ENCODE data around the gene TGIF2.

Gene TGIF2

DNA sequence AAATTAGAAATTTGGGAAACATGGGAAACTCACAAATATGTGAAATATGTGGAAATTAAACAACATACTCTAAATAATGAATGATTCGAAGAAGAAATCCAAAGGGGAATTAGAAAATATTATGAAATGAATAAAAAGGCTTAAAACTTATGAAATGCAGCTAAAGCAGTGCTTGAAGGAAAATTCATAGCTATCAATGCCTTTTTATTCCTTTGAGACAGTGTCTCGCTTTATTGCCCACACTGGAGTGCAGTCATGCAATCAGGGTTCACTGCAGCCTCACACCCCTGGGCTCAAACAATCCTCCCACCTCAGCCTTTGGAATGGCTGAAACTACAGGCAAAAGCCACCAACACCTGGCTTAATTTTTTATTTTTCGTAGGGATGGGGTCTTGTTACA lies 7.9 kb upstream of the TGIF2 start:
- DNase-seq (ENCODE audit: low read depth, low spot score), result no peak
- no peak for TF ChIP-seq YY1 (IDR thresholded peaks at IDR 0.05; ENCODE audit: insufficient read depth, insufficient read length)
- no peak for TF ChIP-seq ZNF274 (IDR thresholded peaks at IDR 0.05; ENCODE audit: low read depth, low read length)
- TF ChIP-seq SUZ12 (IDR thresholded peaks at IDR 0.05; ENCODE audit: extremely low read depth, insufficient read depth, insufficient read length), result no peak
- no peaks in the 10 kb centered on the region for H3K36me3 ChIP-seq (ENCODE audit: insufficient read depth, insufficient read length, low read length)
- peaks cover 8% of the 10 kb centered on the region for H3K4me1 ChIP-seq (ENCODE audit: insufficient read depth, insufficient read length)
- H3K4me3 ChIP-seq (ENCODE audit: insufficient read length, low read depth), result no peak overlapping the region
- H3K27me3 ChIP-seq (ENCODE audit: insufficient read depth, insufficient read length), result no peaks in the 10 kb centered on the region
- H3K9ac ChIP-seq (ENCODE audit: insufficient read length, low read depth), result no peak overlapping the region
- H3K9me3 ChIP-seq (ENCODE audit: insufficient read depth, low read length), result peaks cover 12% of the 10 kb centered on the region; the same call in 1 of the 2 replicates

GRCh38 chr20:36569847-36570429 lies 3.5 kb upstream of the TGIF2 start:
- H3K4me1 ChIP-seq (ENCODE audit: insufficient read depth, insufficient read length), result peaks cover 9% of the 10 kb centered on the region
- H3K36me3 ChIP-seq (ENCODE audit: insufficient read depth, insufficient read length, low read length), result no peaks in the 10 kb centered on the region
- no peak overlapping the region for H3K9ac ChIP-seq (ENCODE audit: insufficient read length, low read depth)
- no peaks in the 10 kb centered on the region for H3K27me3 ChIP-seq (ENCODE audit: insufficient read depth, insufficient read length)
- H3K4me3 ChIP-seq (ENCODE audit: insufficient read length, low read depth), result no peak overlapping the region
- no peak for DNase-seq (ENCODE audit: low read depth, low spot score)
- H3K9me3 ChIP-seq (ENCODE audit: insufficient read depth, low read length), result peaks cover 9% of the 10 kb centered on the region; the same call in 1 of the 2 replicates
- TF ChIP-seq ZNF274 (IDR thresholded peaks at IDR 0.05; ENCODE audit: low read depth, low read length), result no peak
- no peak for TF ChIP-seq SUZ12 (IDR thresholded peaks at IDR 0.05; ENCODE audit: extremely low read depth, insufficient read depth, insufficient read length)
- no peak for TF ChIP-seq YY1 (IDR thresholded peaks at IDR 0.05; ENCODE audit: insufficient read depth, insufficient read length)

DNA sequence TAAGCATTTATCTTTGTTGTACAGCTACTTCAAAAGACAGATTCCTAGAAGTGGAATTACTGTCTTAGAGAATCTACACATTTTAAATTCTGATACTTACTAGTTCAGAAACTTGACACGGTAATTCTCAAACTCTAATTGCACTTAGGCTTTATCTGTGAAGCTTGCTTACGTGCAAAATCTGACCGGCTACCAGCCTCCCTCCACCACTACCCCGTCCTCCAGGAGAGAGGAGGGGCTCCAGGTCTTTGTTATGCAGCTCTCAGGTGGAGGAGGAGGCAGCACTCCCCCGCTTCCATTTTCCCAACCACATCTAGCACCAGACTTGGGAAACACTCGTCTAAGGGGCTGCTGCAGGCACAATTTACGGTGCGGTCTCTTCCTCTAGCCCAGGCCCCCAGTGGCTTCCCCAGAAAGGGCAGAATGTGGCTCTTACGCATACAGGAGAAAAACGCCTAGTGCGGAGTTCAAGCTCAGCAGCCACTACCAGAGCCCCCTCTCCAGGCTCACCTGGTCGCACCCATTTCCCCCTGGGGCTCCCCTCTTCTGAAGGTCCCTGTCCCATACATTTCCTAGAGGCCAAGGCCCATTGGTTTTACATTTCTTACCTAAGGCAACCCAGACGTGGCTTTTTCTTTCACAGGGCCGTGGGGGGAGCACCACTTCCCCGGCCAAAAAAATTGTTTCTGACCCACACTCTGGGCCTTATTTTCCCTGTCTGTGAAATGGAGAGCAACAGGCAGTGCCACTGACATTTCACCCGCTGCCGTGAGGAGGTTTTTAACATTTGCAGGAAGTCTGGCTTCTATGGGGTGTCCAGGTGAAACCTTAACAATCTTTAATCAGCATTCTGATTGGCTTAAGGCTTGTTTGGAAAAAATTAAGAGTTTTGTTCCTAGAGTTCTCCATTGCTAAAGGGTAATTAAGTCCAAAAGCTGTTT lies 1.6 kb upstream of the TGIF2 start:
- H3K4me3 ChIP-seq (ENCODE audit: insufficient read length, low read depth), result peak overlapping the region; percentile 96
- H3K36me3 ChIP-seq (ENCODE audit: insufficient read depth, insufficient read length, low read length), result peaks cover 4% of the 10 kb centered on the region
- H3K9me3 ChIP-seq (ENCODE audit: insufficient read depth, low read length), result no peaks in the 10 kb centered on the region
- H3K9ac ChIP-seq (ENCODE audit: insufficient read length, low read depth), result peak overlapping the region; percentile 99
- peaks cover 13% of the 10 kb centered on the region for H3K4me1 ChIP-seq (ENCODE audit: insufficient read depth, insufficient read length)
- H3K27me3 ChIP-seq (ENCODE audit: insufficient read depth, insufficient read length), result no peaks in the 10 kb centered on the region
- peak; percentile 87 for DNase-seq (ENCODE audit: low read depth, low spot score)
- TF ChIP-seq YY1 (IDR thresholded peaks at IDR 0.05; ENCODE audit: insufficient read depth, insufficient read length) (peak; percentile 30), SUZ12 (IDR thresholded peaks at IDR 0.05; ENCODE audit: extremely low read depth, insufficient read depth, insufficient read length) (no peak)

- DNase-seq (ENCODE audit: low read depth, low spot score), result no peak
- Histone ChIP-seq H3K9ac (ENCODE audit: insufficient read length, low read depth) (peak overlapping the region; percentile 99), H3K27me3 (ENCODE audit: insufficient read depth, insufficient read length) (no peaks in the 10 kb centered on the region)
Measured at GRCh38 chr20:36572701-36573102, 695 bp upstream of the TGIF2 start.

DNA sequence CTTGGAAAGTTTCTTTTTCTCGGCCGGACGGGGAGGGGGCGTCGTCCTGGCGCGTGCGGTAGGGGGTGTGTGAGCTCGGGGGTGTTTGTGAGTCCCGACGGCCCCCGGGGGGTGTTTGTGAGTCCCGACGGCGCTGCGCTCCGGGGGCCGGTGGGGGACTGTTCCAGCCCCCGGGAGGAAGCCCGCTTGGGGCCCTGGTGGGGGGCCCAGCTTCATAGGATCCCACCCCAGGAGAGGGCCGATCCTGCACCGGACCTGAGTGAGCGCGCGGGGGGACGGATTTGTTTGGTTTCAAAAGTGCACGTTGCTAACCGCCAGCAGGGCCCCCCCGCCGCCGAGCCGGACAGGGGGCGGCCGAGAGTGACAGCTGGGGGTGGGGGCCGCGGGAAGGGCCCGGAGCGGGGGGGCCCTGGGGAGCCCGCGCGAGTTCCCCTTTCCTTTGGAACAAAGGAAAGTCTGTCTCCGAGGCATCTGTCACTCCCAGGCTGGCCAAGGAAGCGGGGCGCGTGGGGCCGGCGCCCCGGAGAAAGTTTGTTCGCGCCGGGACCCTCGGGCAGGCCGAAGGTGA lies 485 bp downstream of the TGIF2 start:
- no peak for DNase-seq (ENCODE audit: low read depth, low spot score)
- H3K9ac ChIP-seq (ENCODE audit: insufficient read length, low read depth), result peak overlapping the region; percentile 82
- TF ChIP-seq YY1 (IDR thresholded peaks at IDR 0.05; ENCODE audit: insufficient read depth, insufficient read length) (no peak), SUZ12 (IDR thresholded peaks at IDR 0.05; ENCODE audit: extremely low read depth, insufficient read depth, insufficient read length) (no peak), ZNF274 (IDR thresholded peaks at IDR 0.05; ENCODE audit: low read depth, low read length) (no peak)

More at GRCh38 chr20:36572701-36573102, 695 bp upstream of the TGIF2 start:
- TF ChIP-seq ZNF274 (IDR thresholded peaks at IDR 0.05; ENCODE audit: low read depth, low read length) (no peak), YY1 (IDR thresholded peaks at IDR 0.05; ENCODE audit: insufficient read depth, insufficient read length) (no peak), SUZ12 (IDR thresholded peaks at IDR 0.05; ENCODE audit: extremely low read depth, insufficient read depth, insufficient read length) (no peak)
- Histone ChIP-seq H3K36me3 (ENCODE audit: insufficient read depth, insufficient read length, low read length) (peaks cover 5% of the 10 kb centered on the region), H3K4me1 (ENCODE audit: insufficient read depth, insufficient read length) (peaks cover 13% of the 10 kb centered on the region), H3K9me3 (ENCODE audit: insufficient read depth, low read length) (no peaks in the 10 kb centered on the region), H3K4me3 (ENCODE audit: insufficient read length, low read depth) (peak overlapping the region; percentile 96)

DNA sequence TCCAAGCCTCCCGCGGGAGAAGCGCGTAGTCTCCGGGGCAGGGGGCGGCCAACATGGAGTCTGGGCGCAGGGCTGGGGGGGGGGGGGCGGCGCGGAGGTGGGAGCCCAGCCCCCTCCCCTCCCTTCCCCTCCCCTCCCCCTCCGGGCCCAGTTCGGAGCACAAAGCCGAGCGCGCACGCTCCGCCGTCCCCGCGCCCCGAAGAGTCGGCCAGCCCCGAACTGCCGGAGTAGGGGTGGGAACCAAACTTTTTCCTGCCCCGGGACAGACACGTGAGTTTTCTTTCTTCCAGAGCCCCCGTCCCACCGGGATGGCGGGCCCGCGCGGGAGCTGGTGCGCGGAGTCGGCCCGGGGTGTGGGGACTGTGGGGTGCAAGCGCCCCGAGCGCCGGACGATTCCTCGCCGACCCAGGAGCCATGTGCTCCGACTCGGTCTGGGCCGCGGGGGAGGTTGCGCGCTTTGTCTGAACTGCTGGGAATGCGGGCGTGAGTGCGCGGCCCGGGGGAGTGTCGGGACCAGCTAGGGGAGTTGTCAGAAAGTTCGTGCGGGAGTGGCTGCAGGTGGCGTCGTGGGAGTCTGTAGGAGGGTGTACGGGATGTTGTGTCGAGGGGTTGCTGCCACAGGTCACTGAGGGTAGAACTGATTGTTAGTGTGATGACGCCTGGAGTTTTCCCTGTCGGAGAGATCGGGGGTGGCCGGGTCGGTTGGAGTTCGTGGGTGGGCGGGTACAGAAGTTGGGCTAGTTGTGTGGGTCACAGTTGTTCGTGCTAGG lies 1.2 kb downstream of the TGIF2 start:
- TF ChIP-seq YY1 (IDR thresholded peaks at IDR 0.05; ENCODE audit: insufficient read depth, insufficient read length) (no peak), SUZ12 (IDR thresholded peaks at IDR 0.05; ENCODE audit: extremely low read depth, insufficient read depth, insufficient read length) (no peak)
- Histone ChIP-seq H3K9me3 (ENCODE audit: insufficient read depth, low read length) (no peaks in the 10 kb centered on the region), H3K36me3 (ENCODE audit: insufficient read depth, insufficient read length, low read length) (peaks cover 22% of the 10 kb centered on the region), H3K4me3 (ENCODE audit: insufficient read length, low read depth) (peak overlapping the region; percentile 69), H3K27me3 (ENCODE audit: insufficient read depth, insufficient read length) (no peaks in the 10 kb centered on the region), H3K4me1 (ENCODE audit: insufficient read depth, insufficient read length) (peaks cover 15% of the 10 kb centered on the region), H3K9ac (ENCODE audit: insufficient read length, low read depth) (peak overlapping the region; percentile 93)
- DNase-seq (ENCODE audit: low read depth, low spot score), result no peak

More for the DNA sequence above, 485 bp downstream of the TGIF2 start:
- Histone ChIP-seq H3K4me3 (ENCODE audit: insufficient read length, low read depth) (peak overlapping the region; percentile 69), H3K27me3 (ENCODE audit: insufficient read depth, insufficient read length) (no peaks in the 10 kb centered on the region), H3K36me3 (ENCODE audit: insufficient read depth, insufficient read length, low read length) (peaks cover 16% of the 10 kb centered on the region), H3K4me1 (ENCODE audit: insufficient read depth, insufficient read length) (peaks cover 15% of the 10 kb centered on the region), H3K9me3 (ENCODE audit: insufficient read depth, low read length) (no peaks in the 10 kb centered on the region)

Measured in NT2/D1 (cell line).